Neuron (in vitro differentiated cells): ENCODE data around the gene ICOSLG.
"Not testable (repeated sequence)": the region's sequence is repeated elsewhere in the genome, so short reads cannot be mapped to it uniquely, and the experiment has no call there.

Experiments used
- H2AFZ ChIP-seq: one replicate; pipeline ENCODE4 v1.6.1; 2013; ENCODE audit warnings: low read depth, mild to moderate bottlenecking, inconsistent platforms, low read length, moderate library complexity
- H3K27me3 ChIP-seq: one replicate; pipeline ENCODE4 v1.6.1; 2013; ENCODE audit warnings: low read length; ENCODE audit not compliant: insufficient read depth
- H3K36me3 ChIP-seq: one replicate; pipeline ENCODE4 v1.6.1; 2013; ENCODE audit warnings: low read length; ENCODE audit not compliant: insufficient read depth
- H3K4me1 ChIP-seq: one replicate; pipeline ENCODE4 v1.6.1; 2013; ENCODE audit warnings: low read length; ENCODE audit not compliant: insufficient read depth
- H3K4me3 ChIP-seq: 2 replicates; pipeline ENCODE4 v1.5.1; 2013; ENCODE audit warnings: mild to moderate bottlenecking, low read length, moderate library complexity
- H3K9me3 ChIP-seq: one replicate; pipeline ENCODE4 v1.6.1; 2013; ENCODE audit warnings: low read length

Gene ICOSLG

GRCh38 chr21:44240842-44241241 lies at the start of gene ICOSLG:
ICOSLG (minus strand) TSS chr21:44240943; CDS start chr21:44240817, 126 bp downstream.
- not testable (repeated sequence) for H3K36me3 ChIP-seq, H3K4me1 ChIP-seq, H3K4me3 ChIP-seq, H3K27me3 ChIP-seq, H2AFZ ChIP-seq, H3K9me3 ChIP-seq

- Histone ChIP-seq H3K4me3 (no peak overlapping the region), H2AFZ (no peak overlapping the region), H3K27me3 (peaks cover 53% of the 10 kb centered on the region)
Measured at GRCh38 chr21:44289381-44290010, 48.8 kb upstream of the ICOSLG start.

GRCh38 chr21:44288251-44289110 lies 47.7 kb upstream of the ICOSLG start:
- H3K9me3 ChIP-seq: no peaks in the 10 kb centered on the region
- no peak overlapping the region for H2AFZ ChIP-seq
- H3K36me3 ChIP-seq: no peaks in the 10 kb centered on the region
- no peak overlapping the region for H3K4me3 ChIP-seq
- H3K27me3 ChIP-seq: peaks cover 60% of the 10 kb centered on the region
- peaks cover 7% of the 10 kb centered on the region for H3K4me1 ChIP-seq

More at GRCh38 chr21:44289381-44290010, 48.8 kb upstream of the ICOSLG start:
- Histone ChIP-seq H3K4me1 (peaks cover under 1% of the 10 kb centered on the region), H3K36me3 (no peaks in the 10 kb centered on the region), H3K9me3 (no peaks in the 10 kb centered on the region)

GRCh38 chr21:44286716-44287632 lies 46.2 kb upstream of the ICOSLG start:
- H2AFZ ChIP-seq: no peak overlapping the region
- peaks cover 8% of the 10 kb centered on the region for H3K4me1 ChIP-seq
- H3K36me3 ChIP-seq: no peaks in the 10 kb centered on the region
- no peaks in the 10 kb centered on the region for H3K9me3 ChIP-seq
- peaks cover 64% of the 10 kb centered on the region for H3K27me3 ChIP-seq
- no peak overlapping the region for H3K4me3 ChIP-seq

- Histone ChIP-seq H3K4me1 (peaks cover 8% of the 10 kb centered on the region), H3K36me3 (no peaks in the 10 kb centered on the region), H3K27me3 (peaks cover 68% of the 10 kb centered on the region), H2AFZ (no peak overlapping the region), H3K9me3 (no peaks in the 10 kb centered on the region), H3K4me3 (no peak overlapping the region)
Measured at GRCh38 chr21:44286086-44286715, 45.5 kb upstream of the ICOSLG start.

GRCh38 chr21:44285138-44285992 lies 44.6 kb upstream of the ICOSLG start, which contains the start of gene AIRE:
AIRE (plus strand) TSS chr21:44285876; CDS start chr21:44286007, 131 bp downstream.
- H3K4me3 ChIP-seq: no peak within 1 kb of the TSS
- H2AFZ ChIP-seq: no peak within 1 kb of the TSS
- peaks cover 8% of the 10 kb centered on the region for H3K4me1 ChIP-seq
- H3K9me3 ChIP-seq: no peaks in the 10 kb centered on the region
- H3K36me3 ChIP-seq: no peaks in the 10 kb centered on the region
- H3K27me3 ChIP-seq: peaks cover 60% of the 10 kb centered on the region

- Histone ChIP-seq H3K27me3 (peaks cover 55% of the 10 kb centered on the region), H3K36me3 (no peaks in the 10 kb centered on the region), H2AFZ (no peak overlapping the region), H3K4me3 (no peak overlapping the region), H3K4me1 (peaks cover 8% of the 10 kb centered on the region), H3K9me3 (no peaks in the 10 kb centered on the region)
Measured at GRCh38 chr21:44283948-44284347, 43.2 kb upstream of the ICOSLG start.

- not testable (repeated sequence) for H2AFZ ChIP-seq, H3K36me3 ChIP-seq, H3K9me3 ChIP-seq, H3K4me1 ChIP-seq, H3K4me3 ChIP-seq
- H3K27me3 ChIP-seq: peaks cover 48% of the 10 kb centered on the region
Measured at GRCh38 chr21:44283211-44283785, 42.6 kb upstream of the ICOSLG start.

GRCh38 chr21:44282370-44282769 lies 41.6 kb upstream of the ICOSLG start:
- Histone ChIP-seq H2AFZ (no peak overlapping the region), H3K4me3 (no peak overlapping the region), H3K9me3 (no peaks in the 10 kb centered on the region), H3K36me3 (no peaks in the 10 kb centered on the region), H3K4me1 (peaks cover 8% of the 10 kb centered on the region), H3K27me3 (peaks cover 39% of the 10 kb centered on the region)

GRCh38 chr21:44281801-44282200 lies 41.1 kb upstream of the ICOSLG start:
- peaks cover 35% of the 10 kb centered on the region for H3K27me3 ChIP-seq
- H3K4me3 ChIP-seq: no peak overlapping the region
- H3K9me3 ChIP-seq: no peaks in the 10 kb centered on the region
- H3K4me1 ChIP-seq: peaks cover 8% of the 10 kb centered on the region
- no peaks in the 10 kb centered on the region for H3K36me3 ChIP-seq
- H2AFZ ChIP-seq: no peak overlapping the region

- Histone ChIP-seq H3K27me3 (peaks cover 19% of the 10 kb centered on the region), H3K9me3 (no peaks in the 10 kb centered on the region)
Measured at GRCh38 chr21:44279354-44280260, 38.9 kb upstream of the ICOSLG start.

More at GRCh38 chr21:44279354-44280260, 38.9 kb upstream of the ICOSLG start:
- no peak overlapping the region for H3K4me3 ChIP-seq
- no peaks in the 10 kb centered on the region for H3K36me3 ChIP-seq
- H3K4me1 ChIP-seq: peaks cover 8% of the 10 kb centered on the region
- no peak overlapping the region for H2AFZ ChIP-seq
